T-helper 2 cell (primary cell): Measurements from ENCODE around the gene ERV3-1.
"Not testable (repeated sequence)": the region's sequence is repeated elsewhere in the genome, so short reads cannot be mapped to it uniquely, and the experiment has no call there.

Experiments used
- DNase-seq, 5 experiments: peaks; one replicate each; pipeline versions ENCODE4 v3.0.0 to v3.0.0-alpha.2; 2012 to 2022

The ERV3-1 gene

GRCh38 chr7:65001291-65001814 is 5.1 kb downstream of the ERV3-1 start:
- DNase-seq = no peak

GRCh38 chr7:64999165-65000004 is 7.1 kb downstream of the ERV3-1 start:
- no peak for DNase-seq

GRCh38 chr7:64998865-64999164 is 7.7 kb downstream of the ERV3-1 start:
- no peak for DNase-seq

- no peak for DNase-seq
Measured at GRCh38 chr7:64997927-64998391, 8.5 kb downstream of the ERV3-1 start.

GRCh38 chr7:64997164-64997908 is 9.2 kb downstream of the ERV3-1 start:
- no peak for DNase-seq

- no peak for DNase-seq
Measured at GRCh38 chr7:64996305-64996704, 10.2 kb downstream of the ERV3-1 start.

GRCh38 chr7:64993901-64994300 is 12.6 kb downstream of the ERV3-1 start:
- no peak for DNase-seq

GRCh38 chr7:64992971-64993370 is 13.5 kb downstream of the ERV3-1 start:
- DNase-seq = no peak

- DNase-seq = no peak
Measured at GRCh38 chr7:64990936-64991335, 15.6 kb downstream of the ERV3-1 start, which contains the start of gene ZNF117. Gene ZNF117 (minus strand): TSS chr7:64991036.

GRCh38 chr7:64990216-64990615 is 16.3 kb downstream of the ERV3-1 start:
- DNase-seq = no peak

GRCh38 chr7:64978497-64979203 is 27.8 kb downstream of the ERV3-1 start:
- DNase-seq = no peak

GRCh38 chr7:64965594-64965993 is 40.9 kb downstream of the ERV3-1 start:
- DNase-seq = no peak

- no peak for DNase-seq
Measured at GRCh38 chr7:64959072-64959747, 47.3 kb downstream of the ERV3-1 start.

- peak in 2 of 5 experiments; percentile 12 to 41 for DNase-seq
Measured at GRCh38 chr7:64951250-64951848, 55.1 kb downstream of the ERV3-1 start.

- not testable (repeated sequence) for DNase-seq
Measured at GRCh38 chr7:64950673-64951072, 55.8 kb downstream of the ERV3-1 start.

- DNase-seq = not testable (repeated sequence)
Measured at GRCh38 chr7:64948774-64949173, 57.7 kb downstream of the ERV3-1 start.

GRCh38 chr7:64947252-64948000 is 59.1 kb downstream of the ERV3-1 start:
- DNase-seq = no peak

GRCh38 chr7:64946772-64947171 is 59.7 kb downstream of the ERV3-1 start:
- DNase-seq = peak in 1 of 5 experiments; percentile 2

- DNase-seq = no peak
Measured at GRCh38 chr7:64945503-64946175, 60.8 kb downstream of the ERV3-1 start.

GRCh38 chr7:64944667-64945502 is 61.6 kb downstream of the ERV3-1 start:
- DNase-seq = not testable (repeated sequence)
